Measurements from ENCODE around the gene TYW1.
"Not testable (repeated sequence)": the region's sequence is repeated elsewhere in the genome, so short reads cannot be mapped to it uniquely, and the experiment has no call there.

TYW1 gene

GRCh38 chr7:66958538-66959350, 37.9 kb upstream of the TYW1 start:
- no peak overlapping the region for H3K4me3 ChIP-seq (ENCODE audit: low read depth, low read length)
- no peak for DNase-seq (ENCODE audit: low read depth)
- TF ChIP-seq CTCF (IDR thresholded peaks at IDR 0.05; ENCODE audit: control insufficient read depth, extremely low read depth, insufficient read depth): no peak

GRCh38 chr7:66960192-66960591, 36.4 kb upstream of the TYW1 start:
- H3K4me3 ChIP-seq (ENCODE audit: low read depth, low read length): no peak overlapping the region
- no peak for DNase-seq (ENCODE audit: low read depth)
- TF ChIP-seq CTCF (IDR thresholded peaks at IDR 0.05; ENCODE audit: control insufficient read depth, extremely low read depth, insufficient read depth): no peak

GRCh38 chr7:66961096-66961495, 35.5 kb upstream of the TYW1 start:
- no peak for TF ChIP-seq CTCF (IDR thresholded peaks at IDR 0.05; ENCODE audit: control insufficient read depth, extremely low read depth, insufficient read depth)
- no peak overlapping the region for H3K4me3 ChIP-seq (ENCODE audit: low read depth, low read length)

DNA sequence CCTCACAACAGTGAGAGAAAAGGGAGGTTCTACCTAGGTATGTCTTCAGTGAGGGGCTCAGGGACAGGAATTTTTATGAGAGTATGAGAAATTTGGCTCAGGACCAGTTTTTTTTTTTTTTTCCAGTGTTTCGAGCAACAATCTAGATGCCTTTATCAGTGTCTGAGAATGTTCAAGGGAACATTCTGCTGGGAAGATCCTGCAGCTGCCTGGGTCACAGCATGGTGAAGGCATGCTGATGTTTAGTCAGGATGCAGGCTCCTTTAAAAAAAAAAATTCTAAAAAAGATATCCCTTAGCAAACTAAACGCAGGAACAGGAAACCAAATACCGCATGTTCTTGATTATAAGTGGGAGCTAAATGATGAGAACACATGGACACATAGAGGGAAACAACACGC, 32.2 kb upstream of the TYW1 start:
- H3K4me3 ChIP-seq (ENCODE audit: low read depth, low read length): no peak overlapping the region
- no peak for DNase-seq (ENCODE audit: low read depth)
- TF ChIP-seq CTCF (IDR thresholded peaks at IDR 0.05; ENCODE audit: control insufficient read depth, extremely low read depth, insufficient read depth): no peak

More at GRCh38 chr7:66961096-66961495, 35.5 kb upstream of the TYW1 start:
- DNase-seq (ENCODE audit: low read depth): no peak

GRCh38 chr7:66967029-66967428, 29.6 kb upstream of the TYW1 start:
- no peak for DNase-seq (ENCODE audit: low read depth)
- no peak for TF ChIP-seq CTCF (IDR thresholded peaks at IDR 0.05; ENCODE audit: control insufficient read depth, extremely low read depth, insufficient read depth)
- no peak overlapping the region for H3K4me3 ChIP-seq (ENCODE audit: low read depth, low read length)

DNA sequence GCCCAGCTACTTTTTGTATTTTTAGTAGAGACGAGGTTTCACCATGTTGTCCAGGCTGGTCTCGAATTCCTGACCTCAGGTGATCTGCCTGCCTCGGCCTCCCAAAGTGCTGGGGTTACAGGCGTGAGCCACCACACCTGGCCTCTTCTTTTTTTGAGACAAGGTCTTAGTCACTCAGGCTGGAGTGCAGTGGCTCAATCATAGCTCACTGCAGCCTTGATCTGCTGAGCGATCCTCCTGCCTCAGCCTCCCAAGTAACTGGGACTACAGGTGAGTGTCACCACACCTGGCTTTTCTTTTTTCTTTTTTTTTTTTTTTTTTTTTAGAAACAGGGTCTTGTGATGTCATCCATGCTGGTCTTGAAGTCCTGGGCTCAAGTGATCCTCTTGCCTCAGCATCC, 27.6 kb upstream of the TYW1 start:
- DNase-seq (ENCODE audit: low read depth); H3K4me3 ChIP-seq (ENCODE audit: low read depth, low read length): not testable (repeated sequence)

DNA sequence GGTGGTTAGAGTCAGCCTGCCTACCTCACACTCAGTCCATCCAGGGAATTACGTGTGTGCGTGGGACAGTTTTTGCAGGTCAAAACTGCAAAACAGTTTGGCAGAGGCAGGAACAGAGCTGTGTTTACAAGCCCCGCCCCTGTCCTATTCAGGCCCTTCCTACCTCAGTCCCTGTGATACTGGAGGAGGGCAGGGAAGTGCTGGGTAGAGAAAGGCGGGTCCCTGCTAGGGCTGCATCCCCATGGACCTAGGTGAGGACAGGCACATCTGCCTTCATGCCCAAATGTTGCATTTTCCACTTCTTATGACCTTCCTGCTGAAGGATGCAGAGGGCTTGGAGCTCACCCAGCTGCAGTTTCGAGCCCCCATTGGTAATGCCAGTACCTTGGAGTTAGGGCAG, 26.3 kb upstream of the TYW1 start:
- H3K4me3 ChIP-seq (ENCODE audit: low read depth, low read length): no peak overlapping the region
- TF ChIP-seq CTCF (IDR thresholded peaks at IDR 0.05; ENCODE audit: control insufficient read depth, extremely low read depth, insufficient read depth): no peak
- no peak for DNase-seq (ENCODE audit: low read depth)
